ENCODE results near the gene PRDM10.

PRDM10 gene

DNA sequence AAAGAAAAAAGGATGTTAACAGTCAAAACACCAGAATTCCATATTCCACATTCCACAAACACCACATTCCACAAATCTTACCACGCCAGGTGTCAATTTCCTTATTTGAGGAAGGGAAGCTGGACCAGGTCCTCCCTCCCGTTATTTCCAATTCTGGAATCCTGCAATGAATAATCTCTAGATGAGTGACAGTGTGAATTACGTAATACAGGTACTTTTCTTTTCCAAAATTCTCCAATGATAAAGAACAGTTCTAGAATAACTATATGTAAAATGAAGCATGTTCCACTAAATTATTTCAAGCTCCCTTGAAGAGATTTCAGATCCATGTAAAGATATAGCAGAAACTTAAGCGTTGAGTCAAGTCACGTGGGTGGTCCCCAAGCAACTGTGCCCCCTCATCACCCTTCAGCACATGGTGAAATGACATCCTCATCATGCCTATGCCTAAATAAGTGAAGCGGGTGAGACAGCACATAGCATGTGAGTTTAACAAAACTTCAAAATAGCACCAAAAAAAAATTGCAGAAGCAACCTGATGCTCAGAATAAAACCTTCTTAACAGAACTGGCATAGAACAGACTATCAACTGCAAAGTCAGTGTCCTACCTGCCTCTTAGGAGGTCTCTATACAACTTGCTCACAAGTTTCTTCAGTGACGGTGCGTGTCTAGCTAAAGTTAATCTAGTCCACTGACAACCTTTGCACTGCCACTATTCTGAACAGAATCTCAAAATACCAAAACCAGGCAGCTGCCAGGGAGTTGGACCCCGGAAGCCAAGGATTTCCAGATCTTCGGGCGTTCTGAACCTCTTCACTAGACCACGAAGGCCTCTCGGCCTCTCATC, 108.1 kb downstream of the PRDM10 start:
- no peak for DNase-seq
- H3K4me3 ChIP-seq (ENCODE audit: low read depth, low read length) = peak overlapping the region; percentile 76
- TF ChIP-seq, protein P1, sequence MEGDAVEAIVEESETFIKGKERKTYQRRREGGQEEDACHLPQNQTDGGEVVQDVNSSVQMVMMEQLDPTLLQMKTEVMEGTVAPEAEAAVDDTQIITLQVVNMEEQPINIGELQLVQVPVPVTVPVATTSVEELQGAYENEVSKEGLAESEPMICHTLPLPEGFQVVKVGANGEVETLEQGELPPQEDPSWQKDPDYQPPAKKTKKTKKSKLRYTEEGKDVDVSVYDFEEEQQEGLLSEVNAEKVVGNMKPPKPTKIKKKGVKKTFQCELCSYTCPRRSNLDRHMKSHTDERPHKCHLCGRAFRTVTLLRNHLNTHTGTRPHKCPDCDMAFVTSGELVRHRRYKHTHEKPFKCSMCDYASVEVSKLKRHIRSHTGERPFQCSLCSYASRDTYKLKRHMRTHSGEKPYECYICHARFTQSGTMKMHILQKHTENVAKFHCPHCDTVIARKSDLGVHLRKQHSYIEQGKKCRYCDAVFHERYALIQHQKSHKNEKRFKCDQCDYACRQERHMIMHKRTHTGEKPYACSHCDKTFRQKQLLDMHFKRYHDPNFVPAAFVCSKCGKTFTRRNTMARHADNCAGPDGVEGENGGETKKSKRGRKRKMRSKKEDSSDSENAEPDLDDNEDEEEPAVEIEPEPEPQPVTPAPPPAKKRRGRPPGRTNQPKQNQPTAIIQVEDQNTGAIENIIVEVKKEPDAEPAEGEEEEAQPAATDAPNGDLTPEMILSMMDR (IDR thresholded peaks at IDR 0.05; ENCODE audit: low read depth, low read length, missing control alignments) = no peak
- H3K36me3 ChIP-seq (replicated peaks) = peaks cover 19% of the 10 kb centered on the region
- no peaks in the 10 kb centered on the region for H3K27me3 ChIP-seq (replicated peaks)
- H3K27ac ChIP-seq = no peak overlapping the region
- in situ Hi-C loops (cut with HindIII; ENCODE audit: low pct_ligation_motif_present, low sequenced_read_pairs) = no loop called here

DNA sequence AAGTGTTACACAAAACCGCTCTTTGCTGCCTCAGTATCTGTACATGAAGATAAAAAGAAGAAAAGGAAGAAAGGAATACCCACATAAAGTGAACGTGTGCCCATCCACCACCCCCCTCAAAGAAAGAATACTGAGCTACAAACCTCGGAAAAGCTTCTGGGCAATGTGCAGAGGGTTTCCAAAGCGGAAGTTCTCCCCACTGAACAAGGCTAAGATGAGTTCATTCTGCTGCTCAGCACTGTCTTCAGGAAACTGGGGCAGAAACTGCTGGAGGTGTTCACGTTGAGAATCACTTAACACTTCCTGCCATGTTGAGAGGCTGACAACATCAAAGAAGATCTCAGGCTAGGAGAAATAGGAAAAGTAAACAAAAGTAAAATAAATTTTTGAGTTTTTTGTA, 114.2 kb downstream of the PRDM10 start:
- H3K4me3 ChIP-seq (ENCODE audit: low read depth, low read length) = no peak overlapping the region
- peaks cover 67% of the 10 kb centered on the region for H3K36me3 ChIP-seq (replicated peaks)
- no peaks in the 10 kb centered on the region for H3K27me3 ChIP-seq (replicated peaks)
- no peak for DNase-seq
- H3K27ac ChIP-seq = no peak overlapping the region
- in situ Hi-C loops (cut with HindIII; ENCODE audit: low pct_ligation_motif_present, low sequenced_read_pairs) = no loop called here
- TF ChIP-seq, protein P1 (IDR thresholded peaks at IDR 0.05; ENCODE audit: low read depth, low read length, missing control alignments) = no peak

DNA sequence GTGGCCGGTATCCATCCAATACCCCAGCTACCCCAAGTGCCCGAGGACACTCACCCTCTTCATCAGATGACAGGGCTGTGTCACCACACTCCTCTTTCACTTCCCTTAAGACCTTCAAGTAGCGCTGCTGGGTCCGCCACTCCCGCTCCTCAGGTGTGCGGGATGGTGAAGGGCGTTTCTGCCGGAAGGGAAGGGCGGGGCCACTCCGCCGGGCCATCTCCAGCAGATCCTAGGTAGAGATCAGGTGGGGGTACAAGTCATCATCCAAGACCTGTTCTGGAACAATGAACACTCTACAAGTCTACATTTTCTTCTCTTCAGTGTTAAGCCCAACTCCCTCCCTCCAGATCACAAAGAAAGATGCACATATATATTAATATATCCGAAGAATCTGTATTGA, 117.3 kb downstream of the PRDM10 start:
- peaks cover 77% of the 10 kb centered on the region for H3K36me3 ChIP-seq (replicated peaks)
- TF ChIP-seq, protein P1 (IDR thresholded peaks at IDR 0.05; ENCODE audit: low read depth, low read length, missing control alignments) = no peak
- in situ Hi-C loops (cut with HindIII; ENCODE audit: low pct_ligation_motif_present, low sequenced_read_pairs) = no loop called here
- DNase-seq = no peak
- H3K4me3 ChIP-seq (ENCODE audit: low read depth, low read length) = no peak overlapping the region
- H3K27me3 ChIP-seq (replicated peaks) = no peaks in the 10 kb centered on the region
- H3K27ac ChIP-seq = no peak overlapping the region

DNA sequence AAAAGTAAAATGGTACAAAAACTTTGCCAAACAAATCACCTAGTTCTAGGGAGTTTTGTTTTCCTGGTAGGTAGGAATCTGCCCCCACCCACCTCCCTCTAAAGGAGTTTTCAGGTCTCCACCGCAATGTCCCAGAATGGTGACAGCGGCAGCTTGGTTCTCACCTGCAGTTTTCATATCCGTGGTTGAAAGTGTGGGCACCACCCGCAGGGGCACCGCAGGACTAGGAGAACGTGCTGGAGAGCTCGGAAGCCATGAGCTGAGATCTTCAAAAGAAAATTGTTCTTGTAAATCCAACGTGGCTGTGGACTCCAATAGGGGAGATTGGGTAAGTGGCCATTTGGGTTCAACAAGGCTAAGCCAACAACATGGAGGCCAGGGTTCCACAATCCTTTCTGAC, 118.1 kb downstream of the PRDM10 start:
- H3K36me3 ChIP-seq (replicated peaks) = peaks cover 75% of the 10 kb centered on the region
- H3K27ac ChIP-seq = no peak overlapping the region
- in situ Hi-C loops (cut with HindIII; ENCODE audit: low pct_ligation_motif_present, low sequenced_read_pairs) = no loop called here
- H3K27me3 ChIP-seq (replicated peaks) = no peaks in the 10 kb centered on the region
- TF ChIP-seq, protein P1 (IDR thresholded peaks at IDR 0.05; ENCODE audit: low read depth, low read length, missing control alignments) = no peak
- H3K4me3 ChIP-seq (ENCODE audit: low read depth, low read length) = no peak overlapping the region
- no peak for DNase-seq

DNA sequence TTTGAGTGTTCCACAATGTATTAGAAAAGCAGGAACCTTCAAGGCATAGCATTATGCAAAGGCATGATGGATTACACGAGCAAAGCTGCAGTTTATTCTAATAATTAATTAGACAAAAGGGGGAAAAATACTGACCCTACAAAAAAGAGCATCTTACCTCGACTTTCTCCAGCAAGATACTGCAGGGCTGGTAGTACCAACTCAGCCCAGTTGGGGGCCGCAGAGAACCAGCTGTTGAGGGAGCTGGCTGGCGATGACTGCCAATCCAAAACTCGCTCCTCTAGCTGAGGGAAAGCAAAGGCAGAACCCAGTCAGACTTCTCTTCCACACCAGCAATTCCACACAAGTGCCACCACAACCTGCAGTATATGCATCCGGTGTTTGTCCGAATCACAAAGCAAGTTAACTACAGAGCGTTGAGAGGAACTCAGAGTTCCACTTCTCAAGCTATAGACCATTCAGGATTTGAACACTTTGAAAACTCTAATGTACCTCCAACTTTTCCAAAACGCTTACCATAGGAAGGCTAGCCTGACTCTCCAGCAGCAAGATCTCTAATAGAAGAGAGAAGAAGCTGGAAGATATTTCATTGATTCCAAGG, 121.0 kb downstream of the PRDM10 start:
- Histone ChIP-seq H3K27ac (no peak overlapping the region), H3K27me3 (replicated peaks) (no peaks in the 10 kb centered on the region), H3K36me3 (replicated peaks) (peaks cover 66% of the 10 kb centered on the region), H3K4me3 (ENCODE audit: low read depth, low read length) (no peak overlapping the region)
- in situ Hi-C loops (cut with HindIII; ENCODE audit: low pct_ligation_motif_present, low sequenced_read_pairs) = no loop called here
- DNase-seq = peak; percentile 20
- TF ChIP-seq, protein P1 (IDR thresholded peaks at IDR 0.05; ENCODE audit: low read depth, low read length, missing control alignments) = peak; percentile 81

All from brain microvascular endothelial cell (primary cell).